Endothelial cell of umbilical vein (primary cell): ENCODE results near the gene ARHGEF38. TPM values are rescaled to one million over a fixed set of nuclear protein-coding genes. Genes with fewer than 3 reads are reported as not detected.

Source experiments
- BruUV-seq: library from RNA; stranded (reverse); fragments of 400-500 nt; replicated peaks from 2 replicates; lab custom pipeline; 2021; lab: Mats Ljungman, UMichigan
- CTCF ChIA-PET: fragments of 300-600, 350-600 bp; sonication (Branson Sonifier 250); formaldehyde crosslinking; loops from one replicate; lab custom pipeline; 2021; ENCODE audit warnings: antibody characterized with exemption, inconsistent platforms; lab: Charles Lee
- POLR2A ChIA-PET: fragments of 300-600, 350-600 bp; sonication (Branson Sonifier 250); formaldehyde crosslinking; loops from one replicate; lab custom pipeline; 2021; ENCODE audit warnings: antibody characterized with exemption, inconsistent platforms; lab: Charles Lee
- DNase-seq: peaks from one replicate; pipeline ENCODE4 v3.0.0-alpha.2; 2011; ENCODE audit warnings: low read depth, low spot score
- FAIRE-seq: peaks from 2 replicates; lab custom pipeline; 2011; peaks lifted over from hg19 to GRCh38; lab: Jason Lieb, UNC
- H2AFZ ChIP-seq: 2 replicates; pipeline ENCODE4 v1.6.0; 2012; ENCODE audit warnings: low read depth, low read length, control low read depth, inconsistent platforms
- H3K27ac ChIP-seq: 2 replicates; pipeline ENCODE4 v1.5.1; 2011; ENCODE audit warnings: low read depth, mild to moderate bottlenecking, control low read depth, low read length, moderate library complexity; ENCODE audit not compliant: insufficient read depth
- H3K27me3 ChIP-seq, 2 experiments: 2 replicates each; pipeline versions ENCODE4 v1.6.0 to v1.6.1; 2011; ENCODE audit warnings: low read length in 2 of 2, mixed read lengths in 1 of 2; ENCODE audit not compliant: control insufficient read depth in 2 of 2, insufficient read depth in 2 of 2
- H3K36me3 ChIP-seq, 2 experiments: 2 replicates in 1 of 2; 3 replicates in 1 of 2; pipeline ENCODE4 v1.5.1; 2011; ENCODE audit warnings: low read length in 2 of 2, mild to moderate bottlenecking in 1 of 2, moderate library complexity in 1 of 2; ENCODE audit not compliant: control insufficient read depth in 2 of 2, insufficient read depth in 2 of 2; ENCODE audit errors: extremely low read depth in 1 of 2
- H3K4me1 ChIP-seq: 3 replicates; pipeline ENCODE4 v1.5.1; 2011; ENCODE audit warnings: mild to moderate bottlenecking, low read length; ENCODE audit not compliant: control insufficient read depth, insufficient read depth; ENCODE audit errors: extremely low read depth
- H3K4me2 ChIP-seq: 2 replicates; pipeline ENCODE4 v1.6.1; 2011; ENCODE audit warnings: low read length, control low read depth, mixed read lengths; ENCODE audit not compliant: insufficient read depth
- H3K4me3 ChIP-seq, 3 experiments: fragments of 200-600 bp in 1 of 3; sonication (generic), shearing (Covaris generic) in 1 of 3; replicated peaks in 1 of 3; 2 replicates each; pipeline ENCODE4 v1.5.1; 2011 to 2016; ENCODE audit warnings: control low read depth in 3 of 3, low read length in 3 of 3, mild to moderate bottlenecking in 2 of 3, inconsistent platforms in 1 of 3, low read depth in 1 of 3, moderate library complexity in 1 of 3; ENCODE audit not compliant: insufficient read depth in 1 of 3
- H3K79me2 ChIP-seq: 2 replicates; pipeline ENCODE4 v1.6.0; 2012; ENCODE audit warnings: low read length, inconsistent platforms; ENCODE audit not compliant: control insufficient read depth, insufficient read depth
- H3K9ac ChIP-seq: replicated peaks from 2 replicates; pipeline ENCODE3; 2011; ENCODE audit warnings: low read length, control low read depth; ENCODE audit not compliant: insufficient read depth; ENCODE audit errors: extremely low read depth
- H3K9me1 ChIP-seq: replicated peaks from 3 replicates; pipeline ENCODE4 v1.6.0; 2011; ENCODE audit warnings: mild to moderate bottlenecking, low read length; ENCODE audit not compliant: control insufficient read depth, insufficient read depth; ENCODE audit errors: extremely low read depth
- H3K9me3 ChIP-seq: replicated peaks from 2 replicates; pipeline ENCODE4 v1.5.1; 2012; ENCODE audit warnings: low read length, inconsistent platforms; ENCODE audit not compliant: control insufficient read depth, insufficient read depth
- H4K20me1 ChIP-seq: replicated peaks from 2 replicates; pipeline ENCODE3; 2011; ENCODE audit warnings: mild to moderate bottlenecking, low read length; ENCODE audit not compliant: control insufficient read depth, insufficient read depth; ENCODE audit errors: extremely low read depth
- EZH2 ChIP-seq: IDR thresholded peaks from 2 replicates; pipeline ENCODE4 v1.6.1; 2012; ENCODE audit warnings: borderline replicate concordance, low read depth, mild to moderate bottlenecking, moderate library complexity, low read length, inconsistent platforms; ENCODE audit not compliant: severe bottlenecking
- FOS ChIP-seq: IDR thresholded peaks from 2 replicates; pipeline ENCODE4 v1.6.1; 2011; ENCODE audit warnings: mild to moderate bottlenecking, low read length, moderate library complexity, borderline replicate concordance; ENCODE audit not compliant: insufficient read depth
- GATA2 ChIP-seq: IDR thresholded peaks from 2 replicates; pipeline ENCODE4 v1.7.0; 2011; ENCODE audit warnings: low read depth, mild to moderate bottlenecking, moderate library complexity, mixed read lengths, low read length; ENCODE audit not compliant: insufficient read length, insufficient read depth
- JUN ChIP-seq: IDR thresholded peaks from 2 replicates; pipeline ENCODE4 v1.6.1; 2011; ENCODE audit warnings: borderline replicate concordance, low read depth; ENCODE audit not compliant: insufficient read length, insufficient read depth
- MYC ChIP-seq: IDR thresholded peaks from one replicate; pipeline ENCODE4 v1.6.1; 2011; ENCODE audit warnings: mild to moderate bottlenecking, low read depth, low read length
- POLR2A ChIP-seq: IDR thresholded peaks from 2 replicates; pipeline ENCODE4 v1.6.1; 2012; ENCODE audit warnings: low read depth, mild to moderate bottlenecking, control low read depth, low read length
- POLR2AphosphoS5 ChIP-seq: IDR thresholded peaks from 2 replicates; pipeline ENCODE4 v1.6.1; 2012; ENCODE audit warnings: low read depth, mild to moderate bottlenecking, control low read depth, low read length, moderate library complexity; ENCODE audit not compliant: insufficient read depth
- dilution Hi-C: fragments of 300-500 bp; cut with MboI; formaldehyde crosslinking; loops from one replicate; pipeline ENCODE4 v1.15.0; 2019; ENCODE audit warnings: low sequenced_read_pairs; ENCODE audit not compliant: extremely low pct_ligation_motif_present
- intact Hi-C: fragments of 100-400 bp; cut with micrococcal nuclease; formaldehyde crosslinking; loops from one replicate; pipeline ENCODE4 v1.10.0; 2022
- polyA plus RNA-seq, 4 experiments: library from polyadenylated mRNA; depleted of rRNA in 3 of 4; stranded (reverse) in 3 of 4; unstranded in 1 of 4; fragments of >200 nt; gene quantifications; 2 replicates each; pipeline versions ENCODE4 v1.2.1 to v1.2.3, GENCODE V29; 2011 to 2012; ENCODE audit warnings: missing spikeins in 1 of 4
- total RNA-seq: library from RNA; stranded (reverse); gene quantifications from 2 replicates; pipeline ENCODE4 v1.2.3, GENCODE V29; 2021
- TF ChIP-seq, protein P1 (sequence below): IDR thresholded peaks from 2 replicates; pipeline ENCODE4 v1.6.1; 2011; ENCODE audit not compliant: insufficient read depth, insufficient read length
- TF ChIP-seq, protein P2 (sequence below), 2 donors: IDR thresholded peaks; 1 replicate in 1 of 2; 2 replicates in 1 of 2; pipeline ENCODE4 v1.5.1; 2011; ENCODE audit warnings: low read length in 2 of 2, mild to moderate bottlenecking in 2 of 2, moderate library complexity in 2 of 2, control low read depth in 1 of 2, inconsistent platforms in 1 of 2, low read depth in 1 of 2; ENCODE audit not compliant: insufficient read depth in 1 of 2; ENCODE audit errors: extremely low read depth in 1 of 2

ARHGEF38 gene
- total and polyA plus RNA-seq, 2 donors (not counting 3 experiments of a cell fraction or from before 2014, with no cell fraction given), result not detected

DNA sequence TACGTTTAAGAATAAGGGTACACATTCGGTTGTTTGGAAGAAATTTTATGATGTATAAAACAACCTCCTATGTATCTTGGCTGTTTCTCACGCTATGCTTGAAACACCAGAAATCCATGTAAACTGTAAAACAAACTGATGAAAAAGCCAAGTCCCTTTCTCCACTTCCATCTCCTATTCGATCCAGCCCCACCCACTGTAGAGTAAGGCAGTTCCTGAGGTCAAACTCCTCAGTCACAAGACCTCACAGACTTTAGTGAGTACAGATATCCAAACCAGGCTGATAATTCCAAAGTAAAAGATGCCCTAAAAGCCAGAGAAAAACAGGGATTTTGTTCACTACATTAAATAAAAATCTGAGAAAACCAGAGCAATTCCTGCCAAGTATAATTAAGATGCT, 45.6 kb downstream of the ARHGEF38 start:
- H3K36me3 ChIP-seq, result no peaks in the 10 kb centered on the region
- H3K9ac ChIP-seq, result no peak overlapping the region
- TF ChIP-seq JUN (no peak), POLR2A (no peak), GATA2 (no peak), POLR2AphosphoS5 (no peak)
- TF ChIP-seq, protein P1, sequence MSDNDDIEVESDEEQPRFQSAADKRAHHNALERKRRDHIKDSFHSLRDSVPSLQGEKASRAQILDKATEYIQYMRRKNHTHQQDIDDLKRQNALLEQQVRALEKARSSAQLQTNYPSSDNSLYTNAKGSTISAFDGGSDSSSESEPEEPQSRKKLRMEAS, result no peak
- H3K9me3 ChIP-seq, result no peaks in the 10 kb centered on the region
- no peak for FAIRE-seq
- no TSS peak for BruUV-seq
- no peak overlapping the region for H3K4me3 ChIP-seq
- no peaks in the 10 kb centered on the region for H3K9me1 ChIP-seq
- CTCF ChIA-PET, result no interaction called here
- no peaks in the 10 kb centered on the region for H3K79me2 ChIP-seq
- H4K20me1 ChIP-seq, result no peaks in the 10 kb centered on the region
- H2AFZ ChIP-seq, result no peak overlapping the region
- H3K27ac ChIP-seq, result no peak overlapping the region
- dilution Hi-C loops, result no loop called here
- POLR2A ChIA-PET, result no interaction called here
- intact Hi-C loops, result no loop called here
- H3K4me2 ChIP-seq, result no peak overlapping the region
- DNase-seq, result no peak
- H3K27me3 ChIP-seq, result peaks cover 0 to 1% of the 10 kb centered on the region in 2 experiments
- no peaks in the 10 kb centered on the region for H3K4me1 ChIP-seq

DNA sequence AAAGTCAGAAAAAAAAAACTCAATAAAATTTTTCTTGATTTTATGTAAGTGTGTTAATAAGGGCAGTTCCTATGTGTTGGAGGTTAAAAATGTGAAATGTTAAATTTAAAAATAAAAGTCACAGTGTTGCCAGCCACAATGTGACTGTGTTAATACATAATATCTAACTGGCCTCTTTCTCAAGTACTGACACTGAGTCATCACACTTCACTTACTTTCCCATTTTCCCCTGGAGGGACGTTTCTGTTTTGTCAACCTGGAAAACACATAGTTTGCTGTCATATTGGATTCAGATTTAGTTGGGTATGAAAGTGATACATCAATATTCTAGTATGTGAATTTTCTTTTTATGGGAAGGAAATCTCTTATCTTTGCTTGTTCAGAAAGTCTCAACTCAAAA, 46.4 kb downstream of the ARHGEF38 start:
- no peak overlapping the region for H3K4me3 ChIP-seq
- intact Hi-C loops, result no loop called here
- no peak for DNase-seq
- peaks cover 0 to 1% of the 10 kb centered on the region in 2 experiments for H3K27me3 ChIP-seq
- no peak for FAIRE-seq
- no peak overlapping the region for H2AFZ ChIP-seq
- no peaks in the 10 kb centered on the region for H3K9me3 ChIP-seq
- POLR2A ChIA-PET, result no interaction called here
- no peaks in the 10 kb centered on the region for H3K9me1 ChIP-seq
- no peak overlapping the region for H3K4me2 ChIP-seq
- TF ChIP-seq, protein P2, sequence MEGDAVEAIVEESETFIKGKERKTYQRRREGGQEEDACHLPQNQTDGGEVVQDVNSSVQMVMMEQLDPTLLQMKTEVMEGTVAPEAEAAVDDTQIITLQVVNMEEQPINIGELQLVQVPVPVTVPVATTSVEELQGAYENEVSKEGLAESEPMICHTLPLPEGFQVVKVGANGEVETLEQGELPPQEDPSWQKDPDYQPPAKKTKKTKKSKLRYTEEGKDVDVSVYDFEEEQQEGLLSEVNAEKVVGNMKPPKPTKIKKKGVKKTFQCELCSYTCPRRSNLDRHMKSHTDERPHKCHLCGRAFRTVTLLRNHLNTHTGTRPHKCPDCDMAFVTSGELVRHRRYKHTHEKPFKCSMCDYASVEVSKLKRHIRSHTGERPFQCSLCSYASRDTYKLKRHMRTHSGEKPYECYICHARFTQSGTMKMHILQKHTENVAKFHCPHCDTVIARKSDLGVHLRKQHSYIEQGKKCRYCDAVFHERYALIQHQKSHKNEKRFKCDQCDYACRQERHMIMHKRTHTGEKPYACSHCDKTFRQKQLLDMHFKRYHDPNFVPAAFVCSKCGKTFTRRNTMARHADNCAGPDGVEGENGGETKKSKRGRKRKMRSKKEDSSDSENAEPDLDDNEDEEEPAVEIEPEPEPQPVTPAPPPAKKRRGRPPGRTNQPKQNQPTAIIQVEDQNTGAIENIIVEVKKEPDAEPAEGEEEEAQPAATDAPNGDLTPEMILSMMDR (IDR thresholded peaks at IDR 0.05; ENCODE audit: extremely low read depth in 1 of 2, insufficient read depth in 1 of 2, low read depth in 1 of 2, low read length in 2 of 2), result no peak
- no peak for TF ChIP-seq EZH2
- TF ChIP-seq FOS, result no peak
- no peak for TF ChIP-seq POLR2A
- TF ChIP-seq MYC, result no peak
- TF ChIP-seq JUN, result no peak
- no peak for TF ChIP-seq GATA2
- TF ChIP-seq POLR2AphosphoS5, result no peak
- TF ChIP-seq, protein P1, result no peak
- no TSS peak for BruUV-seq
- H4K20me1 ChIP-seq, result no peaks in the 10 kb centered on the region
- H3K9ac ChIP-seq, result no peak overlapping the region
- dilution Hi-C loops, result no loop called here
- no peaks in the 10 kb centered on the region for H3K36me3 ChIP-seq
- CTCF ChIA-PET, result no interaction called here
- no peaks in the 10 kb centered on the region for H3K4me1 ChIP-seq
- no peaks in the 10 kb centered on the region for H3K79me2 ChIP-seq
- no peak overlapping the region for H3K27ac ChIP-seq
